Adipose tissue (tissue), 3 donors: Measurements from ENCODE around the gene DCXR. TPM values are rescaled to one million over a fixed set of nuclear protein-coding genes. Genes with fewer than 3 reads are reported as not detected.
A peak's percentile ranks its signal among the peaks of the same experiment; 100 is the strongest.

Experiments
- H3K27ac ChIP-seq: one replicate; pipeline ENCODE4 v1.5.1; 2013; ENCODE audit warnings: low read depth, low read length
- WGBS, 3 donors: extraction: QIAGEN DNeasy Blood & Tissue Kit; methylation state at CpG; one replicate each; pipeline ENCODE4 v1.1.7; 2013; 5-methylcytosine and 5-hydroxymethylcytosine counted together
- polyA plus RNA-seq, 3 donors: library from polyadenylated mRNA; stranded (reverse); fragments of 200-250 nt; gene quantifications; one replicate each; pipeline ENCODE4 v1.2.3, GENCODE V29; 2013
- donor health status: healthy with polysubstance abuse.
- donor health status: Bipolar disorder and iron deficiency.
- donor health status: healthy.

Gene DCXR
- polyA plus RNA-seq = 100 to 1,000 TPM; 136 to 361 (median 220) TPM

GRCh38 chr17:82037092-82037888 is at the start of gene DCXR:
TSS of gene DCXR (minus strand) at chr17:82037697. CDS start at chr17:82037682, 15 bp downstream.
- whole genome bisulfite sequencing, 3 donors = 0 to 1% (median 0%) methylated on average over 60 to 92 of the region's 92 CpGs
- peak within 1 kb of the TSS; percentile 79 for H3K27ac ChIP-seq

- no peak overlapping the region for H3K27ac ChIP-seq
- WGBS, 3 donors = 85 to 93% (median 87%) methylated on average over 25 of the region's 25 CpGs
Observed at GRCh38 chr17:82085931-82086764, 48.7 kb upstream of the DCXR start.

GRCh38 chr17:82085031-82085861 is 47.7 kb upstream of the DCXR start:
- no peak overlapping the region for H3K27ac ChIP-seq
- WGBS, 3 donors = 85 to 92% (median 89%) methylated on average over 43 to 49 of the region's 49 CpGs

- WGBS, 3 donors = 92 to 93% (median 92%) methylated on average over 29 to 31 of the region's 31 CpGs
Observed at GRCh38 chr17:82084373-82085030, 47.0 kb upstream of the DCXR start.

GRCh38 chr17:82083533-82084359 is 46.2 kb upstream of the DCXR start:
- 89 to 94% (median 90%) methylated on average over 44 to 55 of the region's 55 CpGs for WGBS, 3 donors
- no peak overlapping the region for H3K27ac ChIP-seq

More at GRCh38 chr17:82084373-82085030, 47.0 kb upstream of the DCXR start:
- H3K27ac ChIP-seq = no peak overlapping the region

GRCh38 chr17:82083009-82083408 is 45.5 kb upstream of the DCXR start:
- no peak overlapping the region for H3K27ac ChIP-seq
- WGBS, 3 donors = 91 to 95% (median 93%) methylated on average over 22 to 24 of the region's 24 CpGs

GRCh38 chr17:82082456-82082855 is 45.0 kb upstream of the DCXR start:
- no peak overlapping the region for H3K27ac ChIP-seq
- 89 to 94% (median 91%) methylated on average over 19 of the region's 19 CpGs for WGBS, 3 donors

GRCh38 chr17:82081966-82082365 is 44.5 kb upstream of the DCXR start:
- 89 to 94% (median 92%) methylated on average over 19 to 22 of the region's 22 CpGs for WGBS, 3 donors
- no peak overlapping the region for H3K27ac ChIP-seq

- 87 to 93% (median 88%) methylated on average over 17 to 20 of the region's 20 CpGs for WGBS, 3 donors
- H3K27ac ChIP-seq = no peak overlapping the region
Observed at GRCh38 chr17:82081546-82081945, 44.0 kb upstream of the DCXR start.

- WGBS, 3 donors = 94 to 96% (median 94%) methylated on average over 40 to 44 of the region's 44 CpGs
- H3K27ac ChIP-seq = no peak overlapping the region
Observed at GRCh38 chr17:82080789-82081464, 43.4 kb upstream of the DCXR start.

- WGBS, 3 donors = 90 to 92% (median 91%) methylated on average over 36 of the region's 36 CpGs
Observed at GRCh38 chr17:82080048-82080788, 42.7 kb upstream of the DCXR start.

GRCh38 chr17:82079001-82079677 is 41.6 kb upstream of the DCXR start:
- no peak overlapping the region for H3K27ac ChIP-seq
- WGBS, 3 donors = 92 to 93% (median 92%) methylated on average over 36 to 47 of the region's 47 CpGs

More at GRCh38 chr17:82080048-82080788, 42.7 kb upstream of the DCXR start:
- H3K27ac ChIP-seq = no peak overlapping the region

- 81 to 95% (median 87%) methylated on average over 18 of the region's 18 CpGs for WGBS, 3 donors
- H3K27ac ChIP-seq = no peak overlapping the region
Observed at GRCh38 chr17:82078433-82078832, 40.9 kb upstream of the DCXR start.

- H3K27ac ChIP-seq = no peak overlapping the region
- 54 to 69% (median 62%) methylated on average over 28 of the region's 28 CpGs for WGBS, 3 donors
Observed at GRCh38 chr17:82077617-82078358, 40.3 kb upstream of the DCXR start.
